Naive B cell (primary cell): ENCODE results near the gene CHDH. TPM values are rescaled to one million over a fixed set of nuclear protein-coding genes. Genes with fewer than 3 reads are reported as not detected.

Experiments
- polyA plus RNA-seq, 6 donors: library from polyadenylated mRNA; unstranded; fragments of 300-500 nt; fragmentation: Illumina TruSeq; gene quantifications; one replicate each; pipeline ENCODE4 v1.2.3, GENCODE V29; 2021; ENCODE audit warnings: low read depth in 6 of 6

Gene CHDH
- polyA plus RNA-seq, 6 donors from 2014 or later = 0.03 to 0.07 TPM; not detected in 4

Other genes with a start within 250 kb of the CHDH start
- gene IL17RB, start 149 bp upstream of the CHDH start, polyA plus RNA-seq = under 1 TPM in 5 of 6 donors, not detected in 1; 0.27 to 0.81 (median 0.45) TPM
- gene ACTR8, start 35.7 kb upstream of the CHDH start, polyA plus RNA-seq = 10 to 100 TPM in 5 of 6 donors, 1 to 10 TPM in 1; 8.3 to 26.6 (median 15.4) TPM
- gene SELENOK, start 45.4 kb upstream of the CHDH start, polyA plus RNA-seq = 100 to 1,000 TPM; 104 to 137 (median 121) TPM